Measurements from ENCODE around the gene EFHC1.
A peak's percentile ranks its signal among the peaks of the same experiment; 100 is the strongest.

Gene EFHC1

GRCh38 chr6:52377538-52378221, 42.5 kb upstream of the EFHC1 start:
- H3K27ac ChIP-seq (ENCODE audit: low read length), result peak overlapping the region; percentile 53
- H3K4me3 ChIP-seq (ENCODE audit: low read length), result peak overlapping the region; percentile 3; the same call in 1 of the 2 replicates
- H3K79me2 ChIP-seq (ENCODE audit: low read length), result no peaks in the 10 kb centered on the region
- peaks cover 22% of the 10 kb centered on the region for H3F3A ChIP-seq (ENCODE audit: insufficient read depth, low read length)
- H3K9me3 ChIP-seq (replicated peaks; ENCODE audit: insufficient read depth, low read length), result no peaks in the 10 kb centered on the region
- 0 out of 2 replicates have a peak overlapping the region, but pooled peaks have one; percentile 8 for H2AFZ ChIP-seq (ENCODE audit: low read length)
- H3K4me2 ChIP-seq (ENCODE audit: low read depth, low read length), result peak overlapping the region; percentile 71
- H3K27me3 ChIP-seq (replicated peaks; ENCODE audit: insufficient read depth, low read length), result no peaks in the 10 kb centered on the region
- H3K9ac ChIP-seq (ENCODE audit: low read length), result peak overlapping the region; percentile 19; the same call in 1 of the 2 replicates
- peaks cover 29% of the 10 kb centered on the region for H3K4me1 ChIP-seq (ENCODE audit: low read length)
- H3K9me2 ChIP-seq (replicated peaks; ENCODE audit: insufficient read depth, low read length), result no peaks in the 10 kb centered on the region
- no peak for TF ChIP-seq EZH2 (optimal IDR thresholded peaks at IDR 0.05; ENCODE audit: low read depth, low read length)
- no peak for TF ChIP-seq CTCF (IDR thresholded peaks at IDR 0.05; ENCODE audit: low read length)
- TF ChIP-seq EZH2phosphoT487 (IDR thresholded peaks at IDR 0.05; ENCODE audit: low read length), result no peak
- no peaks in the 10 kb centered on the region for H4K20me1 ChIP-seq (ENCODE audit: insufficient read depth, low read length)
- no peaks in the 10 kb centered on the region for H3K36me3 ChIP-seq (replicated peaks; ENCODE audit: insufficient read depth, low read length)
- DNase-seq, result no peak

GRCh38 chr6:52381249-52381648, 38.9 kb upstream of the EFHC1 start:
- no peak for DNase-seq
- no peaks in the 10 kb centered on the region for H4K20me1 ChIP-seq (ENCODE audit: insufficient read depth, low read length)

GRCh38 chr6:52384145-52384766, 35.9 kb upstream of the EFHC1 start:
- Histone ChIP-seq H3K27ac (ENCODE audit: low read length) (no peak overlapping the region; the same call in 1 of the 2 replicates), H3K4me3 (ENCODE audit: low read length) (no peak overlapping the region), H3K9ac (ENCODE audit: low read length) (no peak overlapping the region), H3K9me3 (replicated peaks; ENCODE audit: insufficient read depth, low read length) (no peaks in the 10 kb centered on the region), H3K4me1 (ENCODE audit: low read length) (peaks cover 20% of the 10 kb centered on the region), H3K36me3 (replicated peaks; ENCODE audit: insufficient read depth, low read length) (no peaks in the 10 kb centered on the region), H3F3A (ENCODE audit: insufficient read depth, low read length) (peaks cover 9% of the 10 kb centered on the region), H3K9me2 (replicated peaks; ENCODE audit: insufficient read depth, low read length) (no peaks in the 10 kb centered on the region), H3K79me2 (ENCODE audit: low read length) (no peaks in the 10 kb centered on the region), H2AFZ (ENCODE audit: low read length) (no peak overlapping the region), H3K4me2 (ENCODE audit: low read depth, low read length) (peak overlapping the region; percentile 11; the same call in 1 of the 2 replicates), H4K20me1 (ENCODE audit: insufficient read depth, low read length) (no peaks in the 10 kb centered on the region), H3K27me3 (replicated peaks; ENCODE audit: insufficient read depth, low read length) (no peaks in the 10 kb centered on the region)
- DNase-seq, result peak; percentile 50
- no peak for TF ChIP-seq EZH2phosphoT487 (IDR thresholded peaks at IDR 0.05; ENCODE audit: low read length)
- TF ChIP-seq CTCF (IDR thresholded peaks at IDR 0.05; ENCODE audit: low read length), result no peak
- no peak for TF ChIP-seq EZH2 (optimal IDR thresholded peaks at IDR 0.05; ENCODE audit: low read depth, low read length)

More at GRCh38 chr6:52381249-52381648, 38.9 kb upstream of the EFHC1 start:
- Histone ChIP-seq H3K9me3 (replicated peaks; ENCODE audit: insufficient read depth, low read length) (no peaks in the 10 kb centered on the region), H3K36me3 (replicated peaks; ENCODE audit: insufficient read depth, low read length) (no peaks in the 10 kb centered on the region), H3K4me3 (ENCODE audit: low read length) (no peak overlapping the region), H3F3A (ENCODE audit: insufficient read depth, low read length) (peaks cover 23% of the 10 kb centered on the region), H2AFZ (ENCODE audit: low read length) (no peak overlapping the region), H3K4me1 (ENCODE audit: low read length) (peaks cover 35% of the 10 kb centered on the region), H3K79me2 (ENCODE audit: low read length) (no peaks in the 10 kb centered on the region), H3K27me3 (replicated peaks; ENCODE audit: insufficient read depth, low read length) (no peaks in the 10 kb centered on the region), H3K9me2 (replicated peaks; ENCODE audit: insufficient read depth, low read length) (no peaks in the 10 kb centered on the region), H3K9ac (ENCODE audit: low read length) (no peak overlapping the region), H3K27ac (ENCODE audit: low read length) (no peak overlapping the region), H3K4me2 (ENCODE audit: low read depth, low read length) (no peak overlapping the region)
- no peak for TF ChIP-seq EZH2phosphoT487 (IDR thresholded peaks at IDR 0.05; ENCODE audit: low read length)
- no peak for TF ChIP-seq CTCF (IDR thresholded peaks at IDR 0.05; ENCODE audit: low read length)
- no peak for TF ChIP-seq EZH2 (optimal IDR thresholded peaks at IDR 0.05; ENCODE audit: low read depth, low read length)
